Cerebellar cortex (tissue), 1 donor: ENCODE results near the gene CMPK2.
A peak's percentile ranks its signal among the peaks of the same experiment; 100 is the strongest.
"Not testable (repeated sequence)": the region's sequence is repeated elsewhere in the genome, so short reads cannot be mapped to it uniquely, and the experiment has no call there.

Experiments
- DNase-seq: peaks from one replicate; pipeline ENCODE4 v3.0.0-alpha.2; 2015; ENCODE audit warnings: low spot score

CMPK2 gene

DNA sequence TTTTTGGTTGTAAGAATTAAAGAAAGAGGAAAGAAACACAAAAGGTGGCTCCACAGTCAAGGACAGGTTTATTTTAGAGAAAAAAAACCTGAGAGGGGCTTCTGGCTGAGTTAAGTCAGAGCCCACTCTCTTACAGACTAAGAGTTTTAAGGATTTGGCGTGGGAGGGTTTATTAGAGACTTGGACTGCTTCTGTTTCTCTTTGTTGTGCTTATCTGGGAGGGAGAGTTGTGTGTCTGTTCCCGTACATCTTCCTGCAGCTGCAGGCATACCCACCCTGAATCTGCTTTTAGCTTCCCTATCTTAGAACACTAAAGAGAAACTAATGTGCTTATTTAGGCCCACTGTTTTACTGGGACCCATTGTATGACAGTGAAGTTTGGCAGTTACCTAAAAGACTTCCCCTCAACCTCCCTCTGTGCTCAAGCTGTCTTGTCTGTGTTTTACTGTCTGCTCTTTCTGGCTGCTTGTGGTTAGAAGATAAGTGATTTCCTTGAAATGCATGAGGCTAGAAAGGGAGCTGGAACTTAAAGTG, 14.6 kb upstream of the CMPK2 start:
- no peak for DNase-seq

DNA sequence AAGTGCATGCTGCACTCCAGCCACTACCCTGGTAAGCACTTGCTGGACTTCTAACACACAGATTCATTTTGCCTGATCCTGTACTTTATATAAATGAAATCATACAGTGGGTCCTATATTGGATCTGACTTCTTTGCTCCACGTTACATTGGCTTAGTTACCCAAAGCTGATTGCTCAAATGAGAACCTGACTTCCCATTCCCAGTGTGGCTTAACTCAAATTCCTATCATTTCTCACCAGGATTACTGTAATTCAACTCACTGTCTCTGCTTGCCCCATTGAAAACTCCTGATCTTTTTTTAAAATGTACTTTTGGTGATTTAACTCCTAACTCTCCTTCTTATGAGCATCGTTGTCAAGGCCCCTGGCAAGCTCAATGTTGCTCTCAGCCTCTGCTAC, 13.3 kb upstream of the CMPK2 start:
- no peak for DNase-seq

DNA sequence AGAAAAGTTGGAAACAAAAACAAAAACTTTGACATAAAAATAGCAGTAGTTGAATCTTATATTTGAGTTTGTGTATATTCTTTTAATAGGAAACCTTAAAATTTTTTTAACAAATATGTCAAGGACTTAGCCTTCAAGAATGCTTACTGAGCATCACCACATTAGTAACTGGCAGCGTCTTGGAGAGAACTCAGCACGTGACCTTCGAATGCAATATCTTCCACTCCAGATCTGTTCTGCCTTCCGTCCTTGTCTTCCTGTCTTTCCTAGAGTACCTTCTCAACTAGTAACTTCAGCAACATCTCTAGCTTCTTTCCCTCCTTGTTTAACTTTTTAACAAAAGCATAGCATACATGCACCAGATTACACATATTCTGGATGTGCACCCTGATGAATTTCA, 12.8 kb upstream of the CMPK2 start:
- DNase-seq: no peak

DNA sequence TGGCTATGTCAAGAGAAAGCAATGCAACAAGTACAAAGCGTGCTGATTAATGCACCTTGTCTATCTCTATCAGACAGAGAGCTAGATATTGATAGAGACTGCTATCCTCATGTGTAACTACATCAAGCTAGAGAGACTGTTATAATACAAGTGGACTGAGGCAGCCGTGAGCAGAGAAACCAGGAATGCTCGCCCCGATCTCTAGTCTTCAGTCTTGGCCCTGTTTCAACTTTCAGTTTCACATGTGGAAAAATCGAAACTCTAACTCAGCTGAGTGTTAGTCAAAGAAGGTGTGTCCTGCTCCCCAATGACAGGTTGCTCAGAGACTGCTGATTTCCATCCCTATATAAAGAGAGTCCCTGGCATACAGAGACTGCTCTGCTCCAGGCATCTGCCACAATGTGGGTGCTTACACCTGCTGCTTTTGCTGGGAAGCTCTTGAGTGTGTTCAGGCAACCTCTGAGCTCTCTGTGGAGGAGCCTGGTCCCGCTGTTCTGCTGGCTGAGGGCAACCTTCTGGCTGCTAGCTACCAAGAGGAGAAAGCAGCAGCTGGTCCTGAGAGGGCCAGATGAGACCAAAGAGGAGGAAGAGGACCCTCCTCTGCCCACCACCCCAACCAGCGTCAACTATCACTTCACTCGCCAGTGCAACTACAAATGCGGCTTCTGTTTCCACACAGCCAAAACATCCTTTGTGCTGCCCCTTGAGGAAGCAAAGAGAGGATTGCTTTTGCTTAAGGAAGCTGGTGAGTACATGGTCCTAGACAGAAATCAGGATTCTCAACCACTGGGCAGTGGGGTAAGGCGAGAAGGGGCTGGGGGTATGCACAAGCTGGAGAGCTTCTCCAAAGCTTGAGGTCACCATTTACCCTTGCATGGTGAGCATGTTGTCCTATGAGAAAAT, 11.9 kb upstream of the CMPK2 start, which contains the start of gene RSAD2:
Gene RSAD2, plus strand, starts transcription at position 376 of the 903 bp plus-strand sequence. Its CDS starts 24 bp downstream, at position 400.
- DNase-seq: no peak

DNA sequence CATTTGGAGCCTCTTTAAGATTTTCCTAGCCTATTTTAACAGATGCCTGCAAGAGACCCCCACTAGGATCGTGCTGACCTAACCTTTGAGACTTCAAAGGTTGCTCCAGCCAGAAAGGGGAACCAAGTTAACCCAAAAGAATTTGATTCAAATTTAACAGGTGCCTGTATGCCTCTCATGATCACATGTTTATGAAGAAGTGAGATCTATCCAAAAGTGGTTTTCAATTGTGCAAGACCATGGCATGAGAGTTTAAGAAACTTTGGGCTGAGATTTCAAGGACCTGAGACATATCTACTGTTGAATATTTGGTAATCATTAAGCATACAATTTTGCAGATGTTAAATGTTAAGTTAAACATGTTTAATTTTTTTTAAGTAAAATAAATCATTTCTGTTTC, 10.6 kb upstream of the CMPK2 start:
- no peak for DNase-seq

DNA sequence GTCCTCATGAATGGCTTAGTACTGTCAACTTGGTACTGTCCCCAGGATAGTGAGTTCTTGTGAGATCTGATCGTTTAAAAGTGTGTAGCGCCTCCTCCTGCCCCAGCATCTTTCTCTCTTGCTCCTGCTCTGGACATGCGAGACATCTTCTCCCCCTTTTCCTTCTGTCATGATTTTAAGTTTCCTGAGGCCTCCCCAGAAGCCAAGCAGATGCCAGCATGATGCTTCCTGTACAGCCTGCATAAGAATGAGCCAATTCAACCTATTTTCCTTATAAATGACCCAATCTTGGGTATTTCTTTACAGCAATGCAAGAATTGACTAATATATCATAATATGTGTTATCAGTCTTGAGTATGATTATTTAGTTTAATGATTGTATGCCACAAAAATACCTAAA, 8.3 kb upstream of the CMPK2 start:
- DNase-seq: no peak

DNA sequence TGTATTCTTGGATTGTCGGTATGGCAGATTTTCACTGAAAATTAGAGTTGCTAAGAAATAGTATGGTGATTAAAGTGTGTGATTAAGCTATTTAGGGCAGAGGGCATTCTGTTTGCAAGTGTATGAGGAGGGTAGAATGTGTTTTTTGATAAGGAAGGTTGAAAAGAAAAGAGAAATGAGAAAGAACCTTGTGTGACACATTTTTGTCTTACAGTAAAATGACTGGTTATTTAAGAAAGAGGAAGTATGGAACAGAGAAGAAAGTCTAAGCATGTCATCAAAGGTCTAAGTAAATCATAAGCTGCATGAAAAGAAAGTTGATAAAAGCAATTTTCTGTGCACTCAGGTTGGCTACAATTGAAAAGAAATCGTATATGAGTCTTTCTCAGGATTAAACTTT, 6.7 kb upstream of the CMPK2 start:
- DNase-seq: no peak

DNA sequence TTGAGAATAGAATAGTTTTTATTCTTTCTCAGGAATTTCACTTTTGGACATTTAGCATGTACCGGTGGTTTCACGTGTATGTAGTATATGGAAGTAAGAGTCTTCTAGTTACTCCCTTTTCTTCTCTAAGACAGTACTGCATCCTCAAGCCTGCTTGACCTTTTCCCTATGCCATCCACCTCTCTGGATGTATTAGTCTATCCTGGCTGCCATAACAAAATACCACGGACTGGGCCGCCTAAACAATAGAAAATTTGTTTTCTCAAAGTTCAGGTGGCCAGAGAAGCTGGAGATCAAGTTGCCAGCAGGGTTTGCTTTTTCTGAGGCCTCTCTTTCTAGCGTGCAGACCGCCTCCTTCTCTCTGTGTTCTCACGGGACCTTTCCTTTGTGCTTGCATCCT, 1.3 kb upstream of the CMPK2 start:
- no peak for DNase-seq

DNA sequence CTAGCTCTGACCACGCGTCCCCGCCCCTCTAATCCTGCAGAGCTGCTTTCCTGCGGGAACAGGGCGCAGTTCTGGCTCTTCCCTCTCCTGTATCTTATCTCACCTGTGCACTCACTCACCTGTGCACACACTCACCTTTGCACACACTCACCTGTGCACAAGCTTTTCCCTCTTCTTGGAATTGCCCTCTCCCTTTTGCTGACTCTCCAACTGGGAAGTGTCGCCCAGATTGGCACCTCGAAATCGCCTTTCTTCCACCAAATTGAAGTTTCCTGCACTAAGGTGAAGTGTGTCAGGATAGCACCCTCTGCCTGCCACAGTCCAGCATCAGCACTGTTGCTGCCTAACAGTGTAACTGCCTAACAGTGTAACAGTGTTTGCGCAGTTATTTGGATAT, 566 bp upstream of the CMPK2 start:
- peak; percentile 59 for DNase-seq

DNA sequence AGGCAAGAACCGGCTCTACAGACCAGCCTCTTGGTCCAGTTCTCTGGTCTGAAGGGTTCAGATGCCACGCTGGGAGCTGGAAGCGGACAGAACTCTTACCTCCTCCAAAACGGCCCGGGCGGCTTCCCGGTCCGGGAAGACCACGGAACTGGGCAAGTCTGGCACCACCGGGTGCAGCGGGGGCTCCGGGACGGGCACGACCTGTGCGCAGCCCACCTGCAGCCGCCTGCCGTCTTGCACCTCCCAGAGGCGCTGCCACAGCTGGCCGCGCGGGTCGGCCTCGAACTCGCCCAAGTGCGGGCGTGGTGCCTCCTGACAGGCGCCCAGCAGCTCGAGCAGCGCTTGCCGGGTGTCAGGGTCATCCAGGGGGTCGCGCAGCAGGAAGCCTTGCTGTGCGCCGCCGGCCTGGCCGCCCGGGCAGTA, 773 bp downstream of the CMPK2 start:
- no peak for DNase-seq

DNA sequence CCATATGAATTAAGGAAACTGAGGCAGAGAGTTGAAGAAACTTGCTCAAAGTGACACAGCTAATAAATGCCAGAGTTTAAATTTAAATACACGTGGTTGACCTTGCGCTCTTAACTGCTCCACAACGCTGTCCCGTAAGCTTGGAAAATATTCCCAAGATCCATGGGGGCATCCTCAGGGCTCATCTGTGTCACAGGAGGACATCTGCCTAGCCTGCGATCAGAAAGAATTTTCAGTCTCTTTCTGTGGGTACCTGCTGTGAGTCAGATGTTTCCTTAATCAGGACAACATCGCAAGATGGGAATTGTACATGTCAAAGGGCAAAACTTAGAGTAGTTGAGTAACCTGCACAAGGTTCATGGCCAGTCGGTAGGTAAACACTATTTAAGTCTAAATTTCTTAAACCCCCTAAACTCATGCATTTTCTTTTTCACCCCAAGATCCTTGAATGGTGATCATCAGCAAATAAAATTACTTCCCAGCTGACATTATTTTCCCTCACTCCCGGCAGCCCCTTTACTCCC, 1.4 kb downstream of the CMPK2 start:
- DNase-seq: no peak

DNA sequence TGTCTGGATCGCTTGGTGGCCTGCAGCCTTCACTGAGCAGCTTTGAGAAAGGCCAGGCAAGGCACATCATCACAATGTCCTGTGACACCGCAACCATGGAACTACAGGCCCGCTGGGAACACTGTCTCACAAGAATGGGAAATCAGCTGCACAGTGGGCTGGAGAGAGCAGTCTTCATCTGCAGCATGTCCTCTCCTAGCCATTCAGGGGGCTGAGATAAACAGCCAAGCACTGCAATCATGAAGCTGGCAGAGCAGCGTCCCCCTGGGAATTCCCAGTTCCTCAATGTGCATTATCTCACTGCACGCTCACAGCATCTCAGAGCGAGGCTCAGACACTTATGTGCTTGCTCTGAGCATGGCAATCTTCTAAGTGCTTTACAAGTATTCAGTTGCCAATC, 1.9 kb downstream of the CMPK2 start:
- no peak for DNase-seq

DNA sequence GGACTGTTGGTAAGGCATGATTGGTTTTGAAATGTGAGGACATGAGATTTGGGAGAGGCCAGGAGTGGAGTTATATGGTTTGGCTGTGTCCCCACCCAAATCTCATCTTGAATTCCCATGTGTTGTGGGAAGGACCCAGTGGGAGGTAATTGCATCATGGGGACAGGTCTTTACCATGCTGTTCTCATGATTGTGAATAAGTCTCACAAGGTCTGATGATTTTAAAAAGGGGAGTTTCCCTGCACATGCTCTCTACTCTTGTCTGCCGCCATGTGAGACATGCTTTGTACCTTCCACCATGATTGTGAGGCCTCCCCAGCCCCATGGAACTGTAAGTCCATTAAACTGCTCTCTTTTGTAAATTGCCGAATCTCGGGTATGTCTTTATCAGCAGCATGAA, 5.4 kb downstream of the CMPK2 start:
- no peak for DNase-seq

DNA sequence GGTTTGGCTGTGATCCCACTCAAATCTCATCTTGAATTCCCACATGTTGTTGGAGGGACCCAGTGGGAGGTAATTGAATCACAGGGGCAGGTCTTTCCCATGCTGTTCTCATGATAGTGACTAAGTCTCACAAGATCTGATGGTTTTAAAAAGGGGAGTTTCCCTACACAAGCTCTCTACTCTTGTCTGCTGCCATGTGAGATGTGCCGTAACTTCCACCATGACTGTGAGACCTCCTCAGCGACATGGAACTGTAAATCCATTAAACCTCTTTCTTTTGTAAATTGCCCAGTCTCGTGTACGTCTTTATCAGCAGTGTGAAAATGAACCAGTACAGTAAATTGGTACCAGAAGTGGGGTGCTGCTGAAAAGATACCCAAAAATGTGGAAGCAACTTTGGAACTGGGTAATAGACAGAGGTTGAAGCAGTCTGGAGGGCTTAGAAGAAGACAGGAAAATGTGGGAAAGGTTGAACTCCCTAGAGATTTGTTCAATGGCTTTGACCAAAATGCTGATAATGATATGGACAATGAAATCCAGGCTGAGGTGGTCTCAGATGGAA, 7.2 kb downstream of the CMPK2 start:
- not testable (repeated sequence) for DNase-seq

DNA sequence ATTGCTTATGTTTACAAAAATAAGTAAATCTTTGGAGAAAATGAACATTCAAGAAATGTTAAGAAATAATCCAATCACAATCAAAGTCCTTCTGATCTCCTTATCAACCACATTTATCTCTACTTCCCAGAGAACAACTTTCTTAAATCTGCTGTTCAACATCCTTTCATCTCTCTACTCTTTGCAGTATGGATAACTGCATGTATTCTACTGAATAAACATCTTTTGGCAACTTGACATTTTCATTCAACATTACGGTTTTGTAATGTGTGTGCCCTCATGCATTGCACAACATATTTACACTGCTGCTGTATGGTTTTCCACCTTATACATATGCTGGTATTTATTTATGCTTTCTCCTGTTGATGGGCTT, 9.2 kb downstream of the CMPK2 start:
- DNase-seq: no peak

DNA sequence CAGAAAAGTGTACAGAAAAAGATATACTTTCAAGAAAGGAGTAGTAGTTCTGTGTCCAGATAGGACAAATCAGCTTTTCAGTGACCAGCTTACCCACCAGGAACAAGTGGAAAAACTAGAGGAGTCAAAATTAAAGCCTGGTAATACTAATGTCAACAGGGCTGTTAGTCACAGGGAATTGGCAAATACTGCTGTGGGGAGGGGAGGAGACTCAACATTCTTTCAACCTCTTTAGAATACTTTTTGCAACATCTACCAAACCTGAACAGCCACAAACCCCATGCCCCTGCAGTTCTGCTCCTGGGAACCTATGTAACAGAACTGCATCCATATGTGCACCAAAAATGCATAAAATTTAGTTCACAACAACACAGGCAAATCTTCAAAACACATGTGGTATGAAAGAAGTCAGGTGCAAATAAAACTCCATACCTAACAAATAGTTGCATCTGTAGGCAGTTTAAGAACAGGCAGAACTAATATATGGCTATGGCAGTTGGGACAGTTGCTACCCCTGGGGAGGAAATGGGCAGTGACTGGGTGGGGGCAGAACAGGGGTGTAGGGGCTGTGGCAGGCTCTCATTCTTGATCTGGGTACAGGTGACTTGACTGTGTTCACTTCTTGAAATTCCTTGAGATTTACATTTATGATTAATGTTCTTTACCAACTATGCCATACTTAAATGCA, 9.7 kb downstream of the CMPK2 start:
- no peak for DNase-seq

DNA sequence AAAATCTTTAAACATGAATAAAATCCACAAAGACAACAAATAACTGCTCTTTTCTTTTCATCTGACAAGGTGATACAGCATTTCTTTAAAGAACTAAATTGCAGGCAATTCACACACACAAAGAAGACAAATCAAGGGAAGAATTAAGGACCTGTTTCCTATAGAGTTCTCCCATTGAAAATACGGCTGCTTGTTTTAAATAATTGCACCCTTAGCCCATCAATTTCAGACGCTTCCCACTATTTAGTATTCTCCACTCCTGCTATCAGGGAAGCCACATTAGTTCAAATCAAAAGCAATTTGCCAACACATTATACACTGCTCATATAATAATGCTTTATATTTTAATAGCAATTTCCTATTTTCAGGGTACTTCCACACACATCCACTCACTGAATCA, 11.3 kb downstream of the CMPK2 start:
- no peak for DNase-seq

DNA sequence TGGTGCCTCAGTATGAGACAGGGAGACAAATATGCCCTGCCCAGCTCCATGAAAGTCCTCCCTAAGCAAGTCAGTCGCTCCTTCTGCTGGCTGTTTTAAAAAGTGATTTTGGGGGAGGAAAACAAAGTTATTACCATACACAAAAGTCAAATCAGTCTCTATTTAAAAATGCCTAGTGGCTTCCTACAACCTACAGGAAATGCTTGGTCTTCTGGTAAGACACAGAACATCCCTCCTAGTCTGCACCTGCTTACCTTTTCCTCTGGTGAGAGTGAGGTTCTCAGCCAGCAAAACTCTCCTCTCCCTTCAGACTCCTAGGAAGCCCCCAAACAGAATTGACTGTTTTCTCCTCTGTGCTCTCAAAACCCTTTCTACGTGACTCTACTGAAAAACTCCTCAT, 13.5 kb downstream of the CMPK2 start:
- DNase-seq: no peak

DNA sequence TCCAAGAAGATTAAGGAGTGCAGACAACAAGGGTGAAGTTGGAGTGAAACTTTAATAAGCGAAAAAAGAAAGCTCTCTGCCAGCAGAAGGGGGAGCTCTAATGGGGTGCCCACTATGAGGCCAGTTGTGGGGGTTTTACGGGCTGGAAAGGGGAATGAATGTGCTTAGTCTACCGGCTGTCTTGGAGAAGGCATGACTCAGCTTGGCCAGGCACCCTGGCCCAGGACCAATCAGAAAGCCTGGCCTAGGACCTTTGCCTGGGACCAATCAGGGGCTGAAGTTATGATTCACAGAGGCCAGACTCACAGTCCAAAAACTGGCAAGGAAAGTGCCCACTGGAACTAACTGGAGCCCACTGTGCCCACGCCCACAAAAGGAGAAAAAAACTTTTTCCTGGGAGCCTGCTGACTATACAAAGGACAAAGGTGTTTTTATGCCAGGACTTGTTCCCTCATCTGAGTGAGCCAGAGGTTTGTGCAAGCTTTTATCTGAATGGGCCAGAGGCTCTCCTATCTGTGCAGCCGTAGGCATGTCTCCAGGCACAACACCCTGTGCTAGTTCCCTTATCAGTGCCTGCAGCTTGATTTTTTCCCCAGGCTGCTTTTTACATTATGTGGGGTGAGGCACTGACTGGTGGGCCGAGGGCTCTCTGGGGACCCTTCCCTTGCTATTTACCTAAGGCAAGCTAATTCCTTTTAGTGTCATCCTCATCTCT, 18.6 kb downstream of the CMPK2 start:
- DNase-seq: no peak

DNA sequence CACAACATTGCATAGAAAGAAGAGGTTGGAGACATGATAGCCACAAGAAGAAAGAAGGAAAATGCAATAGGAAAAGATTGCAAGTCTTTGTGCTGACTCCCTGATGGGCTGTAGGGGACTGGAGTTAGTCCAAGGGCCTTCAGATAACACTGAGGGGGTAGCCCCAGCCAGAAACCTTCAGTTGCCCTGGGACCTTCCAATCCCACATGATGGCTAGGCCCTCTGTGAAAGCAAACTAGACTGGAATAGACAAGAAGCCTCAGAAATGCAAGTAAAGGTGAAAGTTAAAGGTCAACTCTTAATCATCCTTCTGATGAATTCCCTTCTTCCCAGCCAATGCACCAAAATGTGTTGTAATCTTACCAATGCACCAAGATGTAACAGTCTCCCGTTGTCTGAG, 19.2 kb downstream of the CMPK2 start:
- DNase-seq: no peak

DNA sequence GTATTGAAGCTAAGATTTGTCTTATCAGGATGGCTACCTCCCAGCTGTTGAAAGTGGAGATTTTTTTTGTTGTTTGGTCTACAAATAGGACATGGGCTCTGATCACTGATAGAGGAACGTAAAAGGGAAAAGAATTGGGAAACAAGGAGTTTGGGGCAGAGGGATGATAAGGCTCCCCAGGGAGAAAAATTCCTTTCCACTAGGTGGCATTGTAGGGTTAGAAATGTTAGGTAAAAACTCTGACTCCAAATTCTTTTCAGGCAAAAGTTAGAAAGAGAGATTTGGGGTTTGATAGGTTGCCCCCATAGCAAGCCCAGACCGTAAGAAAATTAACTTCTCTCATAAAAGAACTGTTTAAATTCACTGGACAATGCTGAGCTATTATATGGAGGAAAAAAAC, 19.8 kb downstream of the CMPK2 start:
- DNase-seq: no peak

DNA sequence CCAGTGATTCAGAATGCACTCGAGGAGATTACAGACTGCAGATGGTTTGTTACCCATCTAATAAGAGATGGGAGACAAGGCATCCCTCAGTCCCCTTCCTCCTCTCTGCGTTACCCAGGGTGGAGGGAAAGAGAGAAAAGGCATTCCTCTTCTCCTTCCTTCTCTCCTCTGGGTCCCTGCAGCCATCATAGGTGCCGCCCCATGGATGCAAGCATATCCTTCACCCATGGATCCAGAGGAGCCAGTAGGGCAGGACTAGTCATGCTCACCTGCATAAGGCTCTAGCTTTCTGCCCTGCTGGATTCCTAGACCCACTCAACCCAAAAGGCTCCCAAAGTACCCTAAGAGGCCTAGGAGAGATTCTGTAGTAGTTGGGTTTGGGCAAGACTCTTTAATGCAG, 20.4 kb downstream of the CMPK2 start:
- no peak for DNase-seq
